ENCODE measurements around the gene CYRIA. TPM values are rescaled to one million over a fixed set of nuclear protein-coding genes. Genes with fewer than 3 reads are reported as not detected.

The CYRIA gene
- total RNA-seq, 1 experiment from 2014 or later, result 4.5 TPM

- DNase-seq (ENCODE audit: low read depth), result no peak
Observed at GRCh38 chr2:16669388-16669787, 3.8 kb upstream of the CYRIA start.

DNA sequence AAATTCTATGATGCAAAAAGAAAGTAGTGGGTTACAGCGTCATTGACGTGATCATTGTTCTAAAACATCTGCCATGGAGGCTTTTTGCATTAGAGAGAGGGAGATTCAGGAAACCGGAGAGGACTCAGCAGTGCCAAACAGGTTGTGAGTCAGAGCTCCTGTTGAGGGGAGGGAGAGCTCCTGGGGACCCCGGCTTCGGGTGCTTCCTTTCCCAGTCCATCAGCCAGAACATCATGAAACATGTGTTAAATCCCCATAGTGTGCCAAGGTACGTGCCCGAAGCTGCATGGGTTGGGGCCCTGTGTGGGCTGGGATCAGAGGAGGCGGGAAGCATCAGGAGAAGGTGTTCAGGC, 791 bp upstream of the CYRIA start:
- peak; percentile 49 for DNase-seq (ENCODE audit: low read depth)

- no peak for DNase-seq (ENCODE audit: low read depth)
Observed at GRCh38 chr2:16664809-16665747, 556 bp downstream of the CYRIA start.

DNA sequence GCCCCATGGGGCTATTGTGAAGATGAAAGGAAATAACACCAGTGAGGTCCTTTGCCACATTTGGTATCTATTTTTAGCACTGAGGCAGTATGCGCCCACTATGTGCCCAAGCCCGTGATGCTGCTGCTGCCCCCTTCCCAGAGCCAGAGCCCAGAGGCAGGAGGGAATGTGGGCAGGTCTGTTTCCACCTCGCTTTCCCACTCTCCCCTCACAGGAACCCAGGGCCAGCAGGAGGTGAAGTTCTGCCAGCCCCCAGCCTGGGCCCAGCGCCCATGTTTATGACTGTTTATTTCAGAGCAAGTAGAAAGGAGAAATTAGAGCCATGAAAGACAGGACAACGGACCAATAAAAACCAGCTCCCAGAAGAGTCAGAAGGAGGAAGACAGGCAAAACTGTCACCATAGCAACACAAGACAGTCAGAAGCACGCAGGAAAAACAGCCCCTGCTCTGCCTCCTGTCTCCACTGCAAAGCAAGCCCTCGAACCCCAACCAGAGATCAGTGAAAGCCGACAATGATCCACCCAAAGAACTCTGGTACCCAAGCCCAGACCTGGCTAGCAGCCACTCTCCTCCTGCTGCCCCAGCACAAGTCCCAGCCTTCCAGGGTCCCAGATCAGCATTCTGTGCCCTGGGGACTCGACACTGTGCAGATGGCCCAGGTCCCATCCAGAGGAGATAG, 1.4 kb downstream of the CYRIA start:
- DNase-seq (ENCODE audit: low read depth), result peak; percentile 42

DNA sequence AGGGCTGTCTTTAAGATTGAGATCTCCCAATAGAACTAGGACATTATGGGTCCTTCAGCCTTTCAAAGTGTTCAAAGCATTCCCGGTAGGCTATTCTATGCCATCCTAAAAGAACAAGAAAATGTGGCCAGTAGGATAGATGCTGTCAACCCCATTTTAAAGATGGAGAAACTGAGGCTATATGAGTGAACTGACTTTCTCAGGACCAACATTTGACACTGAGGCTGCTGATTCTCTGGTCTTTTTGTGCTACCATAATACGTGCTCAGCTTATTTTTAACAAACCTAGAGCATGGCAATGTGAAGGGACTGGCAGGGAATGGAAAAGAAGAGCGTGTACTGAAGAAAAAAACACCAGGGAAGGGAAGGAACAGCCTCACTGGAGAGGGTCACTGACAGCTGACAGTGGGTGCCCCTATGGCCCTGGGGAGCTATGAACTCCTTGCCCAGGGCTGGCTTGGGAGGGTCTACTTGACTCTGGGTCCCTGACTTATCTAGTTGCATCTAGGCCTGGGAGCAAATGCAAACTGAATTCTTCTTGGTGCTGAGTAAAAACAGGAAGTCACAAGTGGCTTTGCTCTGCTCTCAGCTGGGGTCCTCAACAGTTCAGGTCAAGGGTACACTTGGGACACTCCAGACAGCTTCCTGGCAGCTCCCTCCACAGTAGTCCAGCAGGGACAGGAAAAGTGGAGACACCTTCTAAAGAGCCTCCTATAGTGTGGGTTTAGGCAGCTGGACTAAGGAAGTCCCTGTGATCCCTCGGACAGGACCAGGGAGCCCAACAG, 2.3 kb downstream of the CYRIA start:
- no peak for DNase-seq (ENCODE audit: low read depth)

GRCh38 chr2:16661936-16662839, 3.4 kb downstream of the CYRIA start:
- DNase-seq (ENCODE audit: low read depth), result peak; percentile 72

GRCh38 chr2:16661526-16661925, 4.1 kb downstream of the CYRIA start:
- DNase-seq (ENCODE audit: low read depth), result no peak

- no peak for DNase-seq (ENCODE audit: low read depth)
Observed at GRCh38 chr2:16660556-16660955, 5.1 kb downstream of the CYRIA start.

GRCh38 chr2:16660114-16660513, 5.5 kb downstream of the CYRIA start:
- no peak for DNase-seq (ENCODE audit: low read depth)

- no peak for DNase-seq (ENCODE audit: low read depth)
Observed at GRCh38 chr2:16658076-16658739, 7.4 kb downstream of the CYRIA start.

GRCh38 chr2:16657671-16658070, 8.0 kb downstream of the CYRIA start:
- no peak for DNase-seq (ENCODE audit: low read depth)

- DNase-seq (ENCODE audit: low read depth), result no peak
Observed at GRCh38 chr2:16656784-16657391, 8.7 kb downstream of the CYRIA start.

DNA sequence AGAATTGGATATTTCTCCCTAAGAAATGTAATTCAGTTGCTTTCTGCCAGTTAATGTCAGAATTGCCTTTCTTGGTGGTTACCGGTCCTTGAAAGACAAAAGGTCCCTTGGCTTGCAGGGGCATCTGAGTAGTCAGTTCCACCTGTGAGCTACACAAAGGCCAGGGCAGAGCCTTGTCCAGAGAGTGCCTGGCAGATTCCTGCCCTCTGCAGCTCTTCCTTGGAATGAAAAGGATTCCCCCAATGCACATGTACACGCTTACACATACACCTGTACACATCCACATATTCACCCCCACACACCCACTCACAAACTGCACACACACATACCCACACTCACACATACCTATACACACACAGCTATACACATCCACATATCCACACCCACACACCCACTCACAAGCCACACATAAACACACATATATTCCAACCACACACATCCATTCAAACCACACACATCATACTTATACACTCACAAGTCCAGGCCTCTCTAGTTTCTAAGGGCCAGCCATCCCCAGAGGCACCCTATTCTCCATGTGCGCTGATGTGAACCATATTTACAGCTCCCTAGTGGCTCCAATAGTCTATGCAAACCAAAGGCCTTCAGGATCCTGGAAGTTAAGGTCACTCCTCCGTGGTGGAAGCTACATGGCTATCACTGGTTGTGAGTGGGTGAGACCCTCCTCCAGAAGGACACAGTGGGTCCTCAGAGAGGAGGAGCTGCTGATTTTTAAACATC, 9.6 kb downstream of the CYRIA start:
- DNase-seq (ENCODE audit: low read depth), result no peak

DNA sequence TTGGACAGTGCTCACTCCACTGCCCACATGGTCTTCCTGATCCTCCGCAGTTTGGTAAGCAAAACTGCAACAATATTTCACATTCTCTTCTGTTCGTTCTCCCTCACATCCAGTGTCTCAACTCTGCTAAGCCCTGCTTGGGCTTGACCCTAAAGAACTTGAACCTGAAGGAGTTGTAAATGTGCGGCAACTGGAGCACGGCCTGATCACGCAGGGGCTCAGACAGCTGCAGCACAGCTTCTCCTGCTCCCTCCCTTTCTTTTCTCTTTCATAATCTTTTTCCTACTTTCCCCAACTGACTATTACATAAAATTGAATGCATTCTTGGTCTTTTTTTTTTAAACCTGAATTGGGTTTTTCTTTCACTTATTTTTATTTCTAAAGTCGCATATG, 10.2 kb downstream of the CYRIA start:
- DNase-seq (ENCODE audit: low read depth), result no peak

DNA sequence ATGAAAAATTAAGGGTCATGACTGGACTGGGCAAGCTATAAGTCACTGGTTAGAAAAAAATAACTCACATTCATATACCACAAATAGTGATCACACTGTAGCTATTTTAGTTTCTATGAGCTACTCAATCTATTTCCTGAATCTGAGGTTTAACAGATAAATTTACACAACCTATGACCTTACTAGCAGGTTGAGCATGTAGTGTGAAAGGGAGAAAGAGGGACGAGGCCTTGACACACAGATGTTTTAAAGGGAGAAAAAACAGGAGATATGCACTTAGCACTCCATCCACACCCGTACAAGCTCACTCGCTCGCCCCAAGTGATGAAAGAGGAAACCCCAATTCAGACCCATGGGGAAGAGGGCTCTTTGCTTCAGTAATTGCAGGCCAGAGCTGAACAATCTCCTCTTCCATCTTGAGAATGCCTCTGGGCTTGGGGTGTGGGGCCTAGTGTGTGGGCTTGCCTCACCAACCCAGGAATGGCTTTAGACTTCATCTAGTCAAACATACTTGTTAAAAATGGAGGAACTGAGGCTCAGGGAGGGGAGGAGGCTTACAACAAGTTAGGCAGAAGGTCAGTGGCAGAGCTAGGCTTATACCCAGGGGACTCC, 10.7 kb downstream of the CYRIA start:
- no peak for DNase-seq (ENCODE audit: low read depth)

GRCh38 chr2:16653799-16654198, 11.8 kb downstream of the CYRIA start:
- DNase-seq (ENCODE audit: low read depth), result no peak

- DNase-seq (ENCODE audit: low read depth), result peak; percentile 30
Observed at GRCh38 chr2:16653083-16653375, 12.6 kb downstream of the CYRIA start.

DNA sequence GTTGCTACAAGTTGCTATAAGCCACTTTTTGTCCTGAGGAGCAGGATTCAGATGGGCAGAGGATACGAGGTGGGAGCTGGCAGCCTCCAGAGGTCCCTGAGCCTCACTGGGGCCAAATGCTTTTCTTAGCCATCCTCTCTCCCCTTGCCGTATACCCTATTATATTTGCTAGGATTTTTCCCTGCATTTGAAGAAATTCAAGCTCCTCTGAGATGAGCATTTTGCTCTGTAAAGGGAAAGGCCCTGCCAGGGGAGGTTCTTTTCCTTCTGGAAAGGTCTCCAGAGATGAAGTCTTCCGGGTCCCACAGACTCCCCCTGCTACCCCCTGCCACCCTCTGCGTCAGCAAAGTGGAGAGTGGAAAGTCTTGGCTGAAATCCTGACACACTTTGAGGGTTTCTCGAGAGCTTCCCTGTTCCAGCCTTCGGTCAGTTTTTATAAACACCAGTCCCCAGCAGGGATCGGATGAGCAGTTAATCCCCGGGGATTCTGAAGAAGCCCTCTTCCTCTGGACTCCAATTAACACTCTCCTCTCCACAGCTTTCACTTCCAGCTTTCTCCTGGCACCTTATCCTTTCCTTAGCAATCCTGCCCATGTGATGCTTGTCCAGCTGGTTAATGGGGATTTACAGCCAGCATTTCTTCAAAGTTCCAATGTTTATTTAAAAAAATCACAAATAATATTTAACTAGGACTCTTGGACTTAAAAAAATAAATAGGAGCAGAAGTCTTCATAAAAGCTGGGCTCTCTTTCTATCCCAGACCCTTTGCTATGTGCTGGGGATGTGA, 13.1 kb downstream of the CYRIA start:
- DNase-seq (ENCODE audit: low read depth), result peak; percentile 53
